Suppressor macrophage treated with lipopolysaccharide for 1 hour (primary cell): ENCODE results near the gene RUFY4.
A peak's percentile ranks its signal among the peaks of the same experiment; 100 is the strongest.
"Not testable (repeated sequence)": the region's sequence is repeated elsewhere in the genome, so short reads cannot be mapped to it uniquely, and the experiment has no call there.

Source experiments
- DNase-seq, 3 donors: peaks; one replicate each; pipeline ENCODE4 v3.0.0-alpha.2; 2020 to 2022

Gene RUFY4

GRCh38 chr2:218086478-218086877, 17.4 kb downstream of the RUFY4 start:
- DNase-seq, result peak; percentile 65 to 84 (median 79)

DNA sequence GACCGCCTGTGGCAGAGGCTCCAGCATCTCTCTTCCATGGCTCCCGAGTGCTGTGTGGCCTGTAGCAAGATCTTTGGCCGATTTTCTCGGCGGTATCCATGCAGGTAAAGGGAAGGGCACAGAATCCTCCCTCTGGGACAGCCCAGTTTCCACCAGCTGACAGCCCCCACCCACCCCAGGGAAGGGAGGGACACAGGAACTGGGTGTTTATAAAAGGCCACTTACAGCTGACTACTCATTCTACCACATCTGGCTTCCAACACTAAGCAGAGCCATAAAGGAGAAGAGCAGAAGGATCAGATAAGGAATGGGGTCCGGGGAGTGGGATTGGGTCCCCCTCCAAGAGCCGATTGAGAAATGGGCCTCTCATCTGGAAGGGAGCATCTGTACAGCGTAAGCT, 20.2 kb downstream of the RUFY4 start:
- no peak for DNase-seq

GRCh38 chr2:218091746-218092145, 22.7 kb downstream of the RUFY4 start:
- peak in 2 of 3 donors; percentile 26 to 34 for DNase-seq

GRCh38 chr2:218093879-218094278, 24.8 kb downstream of the RUFY4 start:
- DNase-seq, result peak in 2 of 3 donors; percentile 36 to 42

DNA sequence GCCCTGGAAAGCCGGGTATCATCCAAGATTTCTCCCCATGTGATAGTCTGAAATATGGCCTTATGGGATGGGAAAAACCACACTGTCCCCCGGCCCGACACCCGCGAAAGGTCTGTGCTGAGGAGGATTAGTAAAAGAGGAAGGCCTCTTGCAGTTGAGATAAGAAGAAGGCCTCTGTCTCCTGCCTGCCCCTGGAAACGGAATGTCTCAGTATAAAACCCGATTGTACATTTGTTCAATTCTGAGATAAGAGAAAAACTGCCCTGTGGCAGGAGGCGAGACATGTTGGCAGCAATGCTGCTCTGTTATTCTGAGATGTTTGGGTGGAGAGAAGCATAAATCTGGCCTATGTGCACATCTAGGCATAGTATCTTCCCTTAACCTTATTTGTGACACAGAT, 26.8 kb downstream of the RUFY4 start:
- DNase-seq, result peak in 1 of 3 donors; percentile 8

GRCh38 chr2:218097975-218098374, 28.9 kb downstream of the RUFY4 start:
- DNase-seq, result peak in 1 of 3 donors; percentile 1

DNA sequence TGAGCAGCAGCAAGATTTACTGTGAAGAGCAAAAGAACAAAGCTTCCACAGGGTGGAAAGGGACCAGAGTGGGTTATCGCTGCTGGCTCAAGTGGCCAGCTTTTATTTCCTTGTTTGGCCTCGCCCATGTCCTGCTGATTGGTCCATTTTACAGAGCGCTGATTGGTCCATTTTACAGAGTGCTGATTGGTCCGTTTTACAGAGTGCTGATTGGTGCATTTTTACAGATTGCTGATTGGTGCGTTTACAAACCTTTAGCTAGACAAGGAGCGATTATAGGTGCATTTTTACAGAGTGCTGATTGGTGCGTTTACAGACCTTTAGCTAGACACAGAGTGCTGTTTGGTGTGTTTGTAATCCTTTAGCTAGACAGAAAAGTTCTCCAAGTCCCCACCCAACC, 39.8 kb downstream of the RUFY4 start:
- not testable (repeated sequence) for DNase-seq

DNA sequence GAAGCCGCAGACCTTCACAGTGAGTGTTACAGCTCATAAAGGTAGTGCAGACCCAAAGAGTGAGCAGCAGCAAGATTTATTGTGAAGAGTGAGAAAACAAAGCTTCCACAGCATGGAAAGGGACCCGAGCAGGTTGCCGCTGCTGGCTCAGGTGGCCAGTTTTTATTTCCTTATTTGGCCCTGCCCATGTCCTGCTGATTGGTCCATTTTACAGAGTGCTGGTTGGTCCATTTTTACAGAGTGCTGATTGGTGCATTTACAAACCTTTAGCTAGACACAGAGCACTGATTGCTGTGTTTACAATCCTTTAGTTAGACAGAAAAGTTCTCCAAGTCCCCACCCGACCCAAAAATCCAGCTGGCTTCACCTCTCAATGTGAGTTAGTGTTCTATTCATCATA, 52.7 kb downstream of the RUFY4 start:
- not testable (repeated sequence) for DNase-seq

DNA sequence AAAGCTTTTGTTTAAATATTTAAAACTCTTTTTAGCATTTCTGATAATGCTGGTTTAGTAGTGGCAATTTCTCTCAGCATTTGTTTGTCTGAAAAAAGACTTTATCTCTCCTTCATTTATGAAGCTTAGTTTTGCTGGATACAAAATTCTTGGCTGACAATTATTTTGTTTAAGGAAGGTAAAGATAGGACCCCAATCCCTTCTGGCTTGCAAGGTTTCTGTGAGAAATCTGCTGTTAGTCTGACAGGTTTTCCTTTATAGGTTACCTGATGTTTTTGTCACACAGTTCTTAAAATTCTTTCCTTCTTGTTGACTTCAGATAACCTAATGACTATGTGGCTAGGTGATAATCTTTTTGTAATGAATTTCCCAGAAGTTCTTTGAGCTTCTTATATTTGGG, 53.2 kb downstream of the RUFY4 start:
- peak in 1 of 3 donors; percentile 9 for DNase-seq

GRCh38 chr2:218123986-218124385, 54.9 kb downstream of the RUFY4 start:
- DNase-seq, result no peak

DNA sequence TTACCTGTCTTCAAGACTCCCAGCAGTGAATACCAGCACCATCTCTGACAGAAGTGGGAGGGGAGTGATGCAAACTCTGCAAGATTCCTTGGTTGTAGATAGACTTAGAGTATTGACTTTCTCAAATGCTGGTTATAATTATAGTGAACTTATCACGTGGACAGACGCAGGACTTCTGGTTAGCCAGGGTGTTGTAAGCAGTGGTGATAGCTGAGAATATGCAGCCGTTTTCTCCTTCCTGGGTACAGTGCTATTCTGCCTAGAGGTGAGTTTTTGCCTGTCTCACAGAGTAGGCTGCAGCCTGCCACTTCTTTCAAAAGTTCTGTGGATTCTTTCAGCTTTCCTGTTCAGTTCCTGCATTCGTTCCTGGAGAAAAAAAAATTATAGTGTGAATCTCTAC, 56.0 kb downstream of the RUFY4 start:
- DNase-seq, result no peak

GRCh38 chr2:218125626-218126080, 56.6 kb downstream of the RUFY4 start, which contains the start of gene CXCR2:
CXCR2 (plus strand) TSS chr2:218126028; CDS start chr2:218134802, 8,774 bp downstream.
- peak; percentile 44 to 52 (median 48) for DNase-seq

DNA sequence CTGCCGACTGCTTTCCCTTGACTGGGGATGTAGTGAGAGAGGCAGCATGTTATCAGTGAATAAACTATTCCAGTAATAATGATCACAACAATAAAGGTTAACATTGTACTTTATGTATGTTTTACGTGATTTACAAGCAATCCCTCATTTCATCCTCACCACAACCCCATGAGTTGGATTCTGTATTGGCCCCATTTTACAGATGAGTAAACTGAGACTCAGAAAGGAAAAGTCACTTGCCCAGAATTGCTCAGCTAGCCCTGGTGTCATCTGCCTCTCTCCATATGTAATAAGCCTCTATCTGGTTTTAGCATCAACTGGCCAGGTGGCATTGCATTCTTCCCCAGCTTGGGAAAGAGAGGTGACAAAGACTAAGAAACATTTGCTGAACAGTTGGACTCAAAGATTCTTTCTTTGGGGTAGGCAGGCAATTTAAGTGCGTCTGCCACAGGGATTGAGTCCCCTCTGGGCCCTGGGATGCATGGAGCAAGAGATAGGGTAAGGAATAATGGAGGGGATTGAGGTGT, 58.9 kb downstream of the RUFY4 start:
- DNase-seq, result peak in 1 of 3 donors; percentile 8

- DNase-seq, result peak in 2 of 3 donors; percentile 17 to 18
Measured at GRCh38 chr2:218128781-218129457, 59.9 kb downstream of the RUFY4 start.

DNA sequence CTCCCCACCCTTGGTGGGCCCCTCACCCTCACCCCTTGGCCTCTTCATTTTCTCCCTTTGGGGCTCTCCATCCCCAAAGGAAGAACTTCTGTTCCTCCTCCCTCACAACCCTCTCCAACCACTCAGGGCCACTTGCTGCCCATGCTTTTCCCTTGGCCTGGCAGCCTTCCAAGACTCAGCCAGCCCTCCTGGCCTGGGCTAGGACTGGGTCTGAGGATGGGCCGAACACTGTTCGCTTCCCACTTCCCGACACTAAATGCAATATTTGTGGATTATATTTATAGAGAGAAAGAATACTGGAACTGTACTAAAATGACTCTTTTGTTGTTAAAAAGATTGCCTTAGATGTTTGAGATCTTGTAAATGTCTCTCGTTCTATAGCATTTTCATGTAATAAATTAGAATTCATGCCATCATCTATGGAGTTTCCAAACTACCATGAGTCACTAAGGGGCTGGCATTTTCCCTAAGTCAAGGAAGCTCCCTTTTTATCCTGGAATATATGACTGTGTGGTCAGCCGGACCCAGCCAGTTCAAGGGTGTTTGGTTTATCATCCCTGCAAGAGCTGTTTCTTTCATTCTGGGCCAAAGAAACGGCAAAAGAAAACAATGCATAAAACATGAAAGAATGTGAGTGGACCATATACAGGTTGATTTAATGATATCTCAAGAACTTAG, 60.5 kb downstream of the RUFY4 start:
- peak; percentile 52 to 71 (median 59) for DNase-seq

GRCh38 chr2:218130377-218130776, 61.3 kb downstream of the RUFY4 start:
- no peak for DNase-seq

- DNase-seq, result no peak
Measured at GRCh38 chr2:218130822-218131221, 61.8 kb downstream of the RUFY4 start.

DNA sequence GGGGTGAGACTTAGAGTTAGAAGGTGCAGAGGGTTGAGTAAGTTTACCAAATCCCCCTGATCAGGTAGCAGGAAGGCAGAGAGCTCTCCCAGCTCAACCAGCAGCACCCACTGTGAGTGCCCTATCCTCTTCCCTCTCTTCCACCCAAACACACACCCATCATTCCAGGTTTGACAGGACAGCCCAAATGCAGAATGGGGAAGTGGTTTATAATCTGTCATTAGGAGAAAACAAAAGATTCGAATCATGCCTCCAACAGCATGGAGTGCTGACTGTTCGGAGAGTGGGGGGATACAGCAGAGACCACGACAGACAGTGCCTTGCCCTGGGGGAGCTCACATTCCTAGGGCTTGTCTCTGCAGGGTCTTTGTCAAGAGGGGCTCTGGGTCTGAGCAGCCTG, 68.5 kb downstream of the RUFY4 start:
- peak in 1 of 3 donors; percentile 15 for DNase-seq

- peak in 1 of 3 donors; percentile 8 for DNase-seq
Measured at GRCh38 chr2:218138047-218138446, 69.0 kb downstream of the RUFY4 start.
